ENCODE data around the gene DHRSX. TPM values are rescaled to one million over a fixed set of nuclear protein-coding genes. Genes with fewer than 3 reads are reported as not detected.
"Not testable (repeated sequence)": the region's sequence is repeated elsewhere in the genome, so short reads cannot be mapped to it uniquely, and the experiment has no call there.

Gene DHRSX
- total RNA-seq, 4 donors from 2014 or later = 8.2 to 35.7 (median 16.1) TPM

DNA sequence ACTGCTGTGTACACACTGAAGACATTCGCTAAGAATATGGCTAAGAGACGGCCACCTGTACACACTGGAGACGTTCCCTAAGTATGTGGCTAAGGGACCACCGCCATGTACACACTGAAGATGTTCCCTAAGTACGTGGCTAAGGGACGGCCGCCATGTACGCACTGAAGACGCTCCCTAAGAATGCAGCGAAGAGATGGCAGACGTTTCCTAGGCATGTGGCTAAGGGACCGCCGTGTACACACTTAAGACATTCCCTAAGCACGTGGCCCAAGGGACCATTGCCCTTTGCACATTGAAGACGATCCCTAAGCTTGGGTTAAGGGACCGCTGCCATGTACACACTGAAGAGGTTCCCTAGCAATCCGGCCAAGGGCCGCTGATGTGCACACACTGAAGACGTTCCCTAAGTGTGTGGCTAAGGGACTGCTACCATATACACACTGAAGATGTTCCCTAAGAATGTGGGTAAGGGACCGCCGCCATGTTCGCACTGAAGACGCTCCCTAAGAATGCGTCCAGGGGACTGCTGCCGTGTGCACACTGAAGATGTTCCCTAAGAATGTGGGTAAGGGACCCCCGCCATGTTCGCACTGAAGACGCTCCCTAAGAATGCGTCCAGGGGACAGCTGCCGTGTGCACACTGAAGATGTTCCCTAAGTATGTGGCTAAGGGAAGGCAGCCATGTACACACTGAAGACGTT, 36.7 kb downstream of the DHRSX start:
- TF ChIP-seq POLR2AphosphoS5 (IDR thresholded peaks at IDR 0.05) = no peak
- no peak for TF ChIP-seq POLR2A (IDR thresholded peaks at IDR 0.05)
- TF ChIP-seq, protein P1, sequence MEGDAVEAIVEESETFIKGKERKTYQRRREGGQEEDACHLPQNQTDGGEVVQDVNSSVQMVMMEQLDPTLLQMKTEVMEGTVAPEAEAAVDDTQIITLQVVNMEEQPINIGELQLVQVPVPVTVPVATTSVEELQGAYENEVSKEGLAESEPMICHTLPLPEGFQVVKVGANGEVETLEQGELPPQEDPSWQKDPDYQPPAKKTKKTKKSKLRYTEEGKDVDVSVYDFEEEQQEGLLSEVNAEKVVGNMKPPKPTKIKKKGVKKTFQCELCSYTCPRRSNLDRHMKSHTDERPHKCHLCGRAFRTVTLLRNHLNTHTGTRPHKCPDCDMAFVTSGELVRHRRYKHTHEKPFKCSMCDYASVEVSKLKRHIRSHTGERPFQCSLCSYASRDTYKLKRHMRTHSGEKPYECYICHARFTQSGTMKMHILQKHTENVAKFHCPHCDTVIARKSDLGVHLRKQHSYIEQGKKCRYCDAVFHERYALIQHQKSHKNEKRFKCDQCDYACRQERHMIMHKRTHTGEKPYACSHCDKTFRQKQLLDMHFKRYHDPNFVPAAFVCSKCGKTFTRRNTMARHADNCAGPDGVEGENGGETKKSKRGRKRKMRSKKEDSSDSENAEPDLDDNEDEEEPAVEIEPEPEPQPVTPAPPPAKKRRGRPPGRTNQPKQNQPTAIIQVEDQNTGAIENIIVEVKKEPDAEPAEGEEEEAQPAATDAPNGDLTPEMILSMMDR (IDR thresholded peaks at IDR 0.05) = no peak
- TF ChIP-seq EP300 (IDR thresholded peaks at IDR 0.05) = no peak
- no peaks in the 10 kb centered on the region for H3K9me3 ChIP-seq
- WGBS = 83% methylated on average over 18 of the region's 31 CpGs
- H3K4me3 ChIP-seq = no peak overlapping the region
- no peaks in the 10 kb centered on the region for H3K27me3 ChIP-seq
- no peak for DNase-seq (ENCODE audit: low spot score in 2 of 2)
- H3K36me3 ChIP-seq = no peaks in the 10 kb centered on the region
- peaks cover 2% of the 10 kb centered on the region for H3K4me1 ChIP-seq
- H3K27ac ChIP-seq = no peak overlapping the region

DNA sequence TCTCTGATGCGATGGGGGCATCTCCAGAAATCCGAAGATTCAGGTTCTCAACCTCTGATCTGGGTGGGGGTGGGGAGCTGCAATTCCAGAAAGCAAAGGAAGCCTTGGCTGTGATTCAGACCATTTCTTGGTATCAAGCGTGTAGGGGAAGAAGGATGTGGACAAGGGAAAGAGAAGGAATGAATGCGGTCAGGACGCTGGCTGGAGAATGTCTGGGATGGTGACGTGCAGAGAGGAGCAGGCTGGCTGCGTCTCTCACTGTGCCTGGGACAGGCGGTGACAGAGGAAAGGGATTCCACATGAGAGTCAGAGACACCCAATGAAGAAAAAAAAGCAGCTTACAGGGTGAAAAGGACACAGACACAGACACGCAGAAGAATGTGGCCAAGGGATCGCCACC, 37.3 kb downstream of the DHRSX start:
- H3K4me1 ChIP-seq; H3K36me3 ChIP-seq; H3K27ac ChIP-seq; H3K27me3 ChIP-seq; DNase-seq (ENCODE audit: low spot score in 2 of 2); H3K9me3 ChIP-seq; H3K4me3 ChIP-seq: not testable (repeated sequence)
- WGBS = 76% methylated on average over 10 of the region's 10 CpGs

DNA sequence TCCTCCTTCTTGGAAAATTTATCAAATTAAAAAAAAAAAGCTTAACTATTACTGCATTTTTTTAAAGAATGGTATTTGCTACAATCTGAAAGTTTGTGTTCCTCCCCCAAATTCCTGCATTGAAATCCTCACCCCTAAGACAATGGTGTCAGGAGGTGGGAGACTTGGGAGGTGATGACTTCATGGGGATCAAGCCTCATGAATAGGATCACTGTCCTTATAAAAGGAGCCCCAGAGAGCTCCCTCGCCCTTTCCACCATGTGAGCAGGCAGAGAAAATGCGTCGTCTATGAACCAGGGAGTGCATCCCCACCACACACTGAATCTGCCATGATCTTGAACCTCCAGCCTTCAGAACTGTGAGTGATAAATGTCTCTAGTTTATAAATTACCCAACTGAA, 38.0 kb downstream of the DHRSX start:
- no peaks in the 10 kb centered on the region for H3K27me3 ChIP-seq
- H3K36me3 ChIP-seq = no peaks in the 10 kb centered on the region
- no peak overlapping the region for H3K4me3 ChIP-seq
- TF ChIP-seq, protein P1 (IDR thresholded peaks at IDR 0.05) = no peak
- TF ChIP-seq EP300 (IDR thresholded peaks at IDR 0.05) (no peak), POLR2A (IDR thresholded peaks at IDR 0.05) (no peak), POLR2AphosphoS5 (IDR thresholded peaks at IDR 0.05) (no peak)
- no peaks in the 10 kb centered on the region for H3K9me3 ChIP-seq
- H3K4me1 ChIP-seq = peaks cover 2% of the 10 kb centered on the region
- DNase-seq (ENCODE audit: low spot score in 2 of 2) = no peak
- 88% methylated on average over 3 of the region's 3 CpGs for WGBS
- H3K27ac ChIP-seq = no peak overlapping the region

- peaks cover 2% of the 10 kb centered on the region for H3K4me1 ChIP-seq
- H3K27me3 ChIP-seq = no peaks in the 10 kb centered on the region
- WGBS = 55% methylated on average over 5 of the region's 5 CpGs
- H3K4me3 ChIP-seq = no peak overlapping the region
- no peak for DNase-seq (ENCODE audit: low spot score in 2 of 2)
- no peak overlapping the region for H3K27ac ChIP-seq
- H3K36me3 ChIP-seq = no peaks in the 10 kb centered on the region
- H3K9me3 ChIP-seq = no peaks in the 10 kb centered on the region
- no peak for TF ChIP-seq POLR2A (IDR thresholded peaks at IDR 0.05)
- TF ChIP-seq POLR2AphosphoS5 (IDR thresholded peaks at IDR 0.05) = no peak
- TF ChIP-seq, protein P1 (IDR thresholded peaks at IDR 0.05) = no peak
- no peak for TF ChIP-seq EP300 (IDR thresholded peaks at IDR 0.05)
Observed at GRCh38 chrX:2462074-2462473, 38.7 kb downstream of the DHRSX start.

DNA sequence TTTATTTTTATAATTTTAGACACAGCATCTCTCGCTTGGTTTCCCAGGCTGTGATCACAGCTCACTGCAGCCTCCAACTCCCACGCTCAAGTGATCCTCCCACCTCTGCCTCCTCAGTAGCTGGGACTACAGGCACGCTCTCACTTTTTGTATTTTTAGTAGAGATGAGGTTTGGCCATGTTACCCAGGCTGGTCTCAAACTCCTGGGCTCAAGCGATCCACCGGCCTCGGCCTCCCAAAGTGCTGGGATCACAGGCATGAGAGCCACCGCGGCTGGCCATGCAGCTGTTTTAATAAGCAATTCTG, 39.1 kb downstream of the DHRSX start:
- H3K9me3 ChIP-seq = no peaks in the 10 kb centered on the region
- WGBS = 81% methylated on average over 8 of the region's 8 CpGs
- H3K36me3 ChIP-seq = no peaks in the 10 kb centered on the region

GRCh38 chrX:2460821-2461710, 39.7 kb downstream of the DHRSX start:
- H3K4me1 ChIP-seq; H3K9me3 ChIP-seq; H3K36me3 ChIP-seq; H3K4me3 ChIP-seq; H3K27ac ChIP-seq; DNase-seq (ENCODE audit: low spot score in 2 of 2); H3K27me3 ChIP-seq: not testable (repeated sequence)
- WGBS = 82% methylated on average over 17 of the region's 17 CpGs

More for the DNA sequence above, 39.1 kb downstream of the DHRSX start:
- Histone ChIP-seq H3K4me1 (peaks cover 2% of the 10 kb centered on the region), H3K27ac (no peak overlapping the region), H3K4me3 (no peak overlapping the region), H3K27me3 (no peaks in the 10 kb centered on the region)
- no peak for DNase-seq (ENCODE audit: low spot score in 2 of 2)
- no peak for TF ChIP-seq POLR2AphosphoS5 (IDR thresholded peaks at IDR 0.05)
- TF ChIP-seq EP300 (IDR thresholded peaks at IDR 0.05) = no peak
- TF ChIP-seq, protein P1 (IDR thresholded peaks at IDR 0.05) = no peak
- TF ChIP-seq POLR2A (IDR thresholded peaks at IDR 0.05) = no peak

GRCh38 chrX:2460048-2460447, 40.7 kb downstream of the DHRSX start:
- WGBS = 90% methylated on average over 10 of the region's 10 CpGs
- H3K4me1 ChIP-seq; H3K4me3 ChIP-seq; DNase-seq (ENCODE audit: low spot score in 2 of 2); H3K9me3 ChIP-seq; H3K27ac ChIP-seq; H3K27me3 ChIP-seq; H3K36me3 ChIP-seq: not testable (repeated sequence)
